Activated gamma-delta T cell (primary cell): ENCODE data around the gene CELSR1.
A peak's percentile ranks its signal among the peaks of the same experiment; 100 is the strongest.

Experiments
- DNase-seq: peaks from one replicate; lab custom pipeline; 2025; lab: John Stamatoyannopoulos, UW

Gene CELSR1

GRCh38 chr22:46374663-46375474, 162.6 kb downstream of the CELSR1 start:
- DNase-seq = no peak

GRCh38 chr22:46373921-46374662, 163.3 kb downstream of the CELSR1 start:
- DNase-seq = peak; percentile 39

- DNase-seq = peak; percentile 63
These were observed 164.3 kb downstream of the CELSR1 start for GRCh38 chr22:46373159-46373558.

GRCh38 chr22:46372686-46373085, 164.7 kb downstream of the CELSR1 start:
- no peak for DNase-seq

GRCh38 chr22:46371623-46372226, 165.7 kb downstream of the CELSR1 start:
- DNase-seq = no peak

- peak; percentile 80 for DNase-seq
These were observed 166.7 kb downstream of the CELSR1 start for GRCh38 chr22:46370584-46371291.

GRCh38 chr22:46369716-46370583, 167.5 kb downstream of the CELSR1 start:
- DNase-seq = no peak

GRCh38 chr22:46368871-46369715, 168.3 kb downstream of the CELSR1 start:
- DNase-seq = no peak

GRCh38 chr22:46368422-46368821, 169.0 kb downstream of the CELSR1 start:
- no peak for DNase-seq

- peak; percentile 56 for DNase-seq
These were observed 169.7 kb downstream of the CELSR1 start for GRCh38 chr22:46367707-46368191.

- DNase-seq = no peak
These were observed 170.4 kb downstream of the CELSR1 start for GRCh38 chr22:46366801-46367706.

GRCh38 chr22:46366327-46366731, 171.1 kb downstream of the CELSR1 start:
- DNase-seq = no peak

- DNase-seq = no peak
These were observed 172.2 kb downstream of the CELSR1 start for GRCh38 chr22:46365166-46365624.

- no peak for DNase-seq
These were observed 172.9 kb downstream of the CELSR1 start for GRCh38 chr22:46364341-46365165.

- DNase-seq = no peak
These were observed 173.7 kb downstream of the CELSR1 start for GRCh38 chr22:46363611-46364321.

GRCh38 chr22:46362934-46363515, 174.4 kb downstream of the CELSR1 start:
- no peak for DNase-seq
